DND-41 (cell line): ENCODE measurements around the gene SLC25A26.

ENCODE experiments used
- CTCF ChIP-seq: IDR thresholded peaks from 2 replicates; pipeline ENCODE4 v1.5.1; 2012; ENCODE audit warnings: borderline replicate concordance, low read length, moderate library complexity, mild to moderate bottlenecking; ENCODE audit not compliant: poor library complexity, severe bottlenecking; ENCODE audit errors: extremely low read depth
- EZH2 ChIP-seq: IDR thresholded peaks from 3 replicates; pipeline ENCODE4 v1.6.1; 2012; ENCODE audit warnings: borderline replicate concordance, low read depth, mild to moderate bottlenecking, moderate library complexity, low read length, inconsistent platforms; ENCODE audit not compliant: severe bottlenecking

- TF ChIP-seq CTCF (no peak), EZH2 (no peak)
These were observed 22.1 kb downstream of the SLC25A26 start for GRCh38 chr3:66242788-66243464.
